Caki2 (cell line): ENCODE results near the gene DUS1L. TPM values are rescaled to one million over a fixed set of nuclear protein-coding genes. Genes with fewer than 3 reads are reported as not detected.

Experiments
- DNase-seq: peaks from one replicate; pipeline ENCODE4 v3.0.0-alpha.2; 2015; ENCODE audit warnings: low read depth
- in situ Hi-C: cut with HindIII; loops from 2 replicates; pipeline ENCODE4 v1.10.0; 2016; ENCODE audit warnings: low sequenced_read_pairs, low pct_unique_long_range_greater_than_20kb, mixed read lengths
- total RNA-seq: library from RNA; depleted of rRNA; stranded (reverse); fragments of >200 nt; shearing (Covaris generic); gene quantifications from 2 replicates; pipeline ENCODE4 v1.2.3, GENCODE V29; 2014; ENCODE audit warnings: low replicate concordance

Gene DUS1L
- total RNA-seq, 1 experiment from 2014 or later: 126 TPM

GRCh38 chr17:82023447-82024241 lies 42.0 kb downstream of the DUS1L start:
- no peak for DNase-seq
- in situ Hi-C loops: no loop called here

GRCh38 chr17:82022981-82023446 lies 42.6 kb downstream of the DUS1L start, which contains the start of gene LRRC45:
TSS of gene LRRC45 (plus strand) at chr17:82023305. CDS start at chr17:82023644, 339 bp downstream.
- peak; percentile 100 for DNase-seq
- in situ Hi-C loops: no loop called here

DNA sequence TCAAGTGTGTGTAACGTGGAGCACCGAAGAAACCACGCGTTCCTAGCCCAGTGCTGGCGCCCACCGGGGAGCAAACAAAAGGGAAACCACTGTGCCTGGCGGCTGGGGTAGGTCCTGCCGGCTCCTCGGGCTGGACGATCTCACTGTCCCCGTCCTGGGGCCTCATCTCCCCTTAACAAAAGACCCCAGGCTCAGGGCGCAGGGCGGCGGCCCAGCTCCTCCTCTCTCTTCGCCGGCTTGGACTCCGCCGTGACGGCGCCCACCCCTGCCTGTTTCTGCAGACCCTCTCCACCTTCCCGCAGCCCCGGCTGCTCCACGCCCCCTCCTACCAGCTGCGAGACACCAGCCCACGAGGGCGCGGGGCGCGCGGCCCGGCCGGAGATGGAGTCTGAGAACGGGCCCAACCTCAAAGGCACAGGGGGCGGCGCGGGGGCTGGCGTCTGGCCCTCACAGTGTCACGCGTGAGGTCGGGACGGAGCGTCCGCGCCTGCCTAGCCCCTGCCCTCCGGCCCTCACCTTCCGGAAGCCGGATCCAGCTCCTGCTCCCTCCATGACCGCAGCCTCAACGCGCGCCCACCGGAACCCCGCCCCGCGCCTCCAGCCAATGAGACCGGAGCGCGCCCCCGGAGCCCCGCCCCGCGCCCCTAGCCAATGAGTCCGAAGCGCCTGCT lies 43.2 kb downstream of the DUS1L start, which contains the start of gene CENPX:
Gene CENPX, minus strand, starts transcription at position 569 of the 671 bp plus-strand sequence. Its CDS starts 17 bp downstream, at position 552.
- in situ Hi-C loops: no loop called here
- no peak for DNase-seq

- DNase-seq: no peak
- in situ Hi-C loops: no loop called here
Measured at GRCh38 chr17:82021900-82022309, 43.7 kb downstream of the DUS1L start.

- peak; percentile 69 for DNase-seq
- in situ Hi-C loops: no loop called here
Measured at GRCh38 chr17:82021107-82021899, 44.3 kb downstream of the DUS1L start.

GRCh38 chr17:82020572-82021106 lies 45.0 kb downstream of the DUS1L start:
- DNase-seq: no peak
- in situ Hi-C loops: no loop called here

DNA sequence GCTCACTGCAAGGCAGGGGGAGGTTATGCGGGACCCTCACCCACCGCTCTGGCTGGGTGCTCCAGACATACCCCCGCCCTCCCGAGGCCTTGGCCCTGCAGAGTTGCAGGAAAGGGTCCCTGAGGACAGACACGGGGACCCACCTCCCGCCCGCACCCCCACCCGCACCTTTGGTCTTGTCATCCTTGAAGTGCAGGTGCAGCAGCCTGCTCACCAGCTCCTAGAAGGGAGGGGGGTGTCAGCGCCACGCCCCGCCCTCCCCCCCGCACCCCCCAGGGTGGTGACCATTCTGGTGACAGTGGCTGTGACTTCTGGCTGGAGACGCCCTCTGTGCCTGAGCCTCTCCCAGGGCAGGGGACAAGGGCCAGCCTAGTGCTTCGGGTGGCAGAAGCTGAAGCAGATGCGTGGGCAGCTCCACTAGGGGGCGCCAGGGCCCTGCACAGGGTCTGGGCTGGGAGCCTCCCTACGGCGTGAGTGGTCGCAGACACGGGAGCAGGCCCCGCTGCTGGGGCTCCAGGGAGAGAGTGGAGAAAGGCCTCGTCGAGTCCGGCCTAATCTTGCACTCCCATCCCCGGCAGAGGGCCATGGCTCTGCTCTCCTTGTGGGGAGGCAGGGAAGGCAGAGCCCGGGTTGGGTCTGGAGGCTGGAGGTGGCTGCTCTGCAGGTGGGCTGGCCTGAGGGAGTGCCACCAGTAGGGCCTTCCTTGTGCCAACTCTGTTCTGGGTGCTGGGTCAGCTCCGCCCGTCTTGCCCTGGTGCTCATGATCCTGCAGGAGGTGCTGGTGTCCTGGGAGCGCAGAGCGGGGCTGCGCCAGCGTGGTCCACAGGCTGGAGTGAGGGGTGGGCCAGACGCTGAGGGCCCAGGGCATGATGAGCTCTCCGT lies 45.7 kb downstream of the DUS1L start:
- peak; percentile 31 for DNase-seq
- in situ Hi-C loops: no loop called here

DNA sequence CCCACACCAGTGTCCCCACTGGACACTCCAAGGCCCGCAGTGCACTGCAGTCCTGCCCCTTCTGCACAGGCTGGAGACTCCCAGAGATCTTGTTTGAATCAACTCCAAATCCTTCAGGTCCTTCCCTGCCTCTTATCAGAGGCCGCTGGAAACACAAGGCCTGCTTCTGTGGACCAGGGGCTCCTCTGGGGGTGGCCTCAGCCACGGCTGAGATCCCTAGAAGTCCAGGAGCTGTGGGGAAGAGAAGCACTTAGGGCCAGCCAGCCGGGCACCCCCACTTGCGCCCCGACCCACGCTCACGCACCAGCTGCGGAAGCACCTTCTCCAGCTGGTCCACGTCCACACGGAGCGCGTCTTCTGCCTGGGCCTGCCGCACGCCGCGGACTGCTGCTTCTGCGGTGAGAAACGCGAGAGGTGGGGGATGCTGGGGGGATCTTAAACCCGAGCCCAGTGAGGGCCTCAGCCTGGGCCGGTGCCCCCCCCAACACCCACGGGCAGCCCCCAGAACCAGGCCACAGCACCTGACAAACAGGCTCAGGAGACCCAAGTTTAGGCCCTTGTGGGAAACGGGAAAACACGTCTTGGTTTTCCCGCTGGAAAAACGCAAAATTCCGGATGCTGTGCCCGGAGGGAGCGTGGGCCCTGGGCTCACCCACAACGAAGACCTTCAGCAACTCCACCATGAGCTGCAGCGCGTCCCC lies 46.5 kb downstream of the DUS1L start:
- in situ Hi-C loops: no loop called here
- DNase-seq: no peak

DNA sequence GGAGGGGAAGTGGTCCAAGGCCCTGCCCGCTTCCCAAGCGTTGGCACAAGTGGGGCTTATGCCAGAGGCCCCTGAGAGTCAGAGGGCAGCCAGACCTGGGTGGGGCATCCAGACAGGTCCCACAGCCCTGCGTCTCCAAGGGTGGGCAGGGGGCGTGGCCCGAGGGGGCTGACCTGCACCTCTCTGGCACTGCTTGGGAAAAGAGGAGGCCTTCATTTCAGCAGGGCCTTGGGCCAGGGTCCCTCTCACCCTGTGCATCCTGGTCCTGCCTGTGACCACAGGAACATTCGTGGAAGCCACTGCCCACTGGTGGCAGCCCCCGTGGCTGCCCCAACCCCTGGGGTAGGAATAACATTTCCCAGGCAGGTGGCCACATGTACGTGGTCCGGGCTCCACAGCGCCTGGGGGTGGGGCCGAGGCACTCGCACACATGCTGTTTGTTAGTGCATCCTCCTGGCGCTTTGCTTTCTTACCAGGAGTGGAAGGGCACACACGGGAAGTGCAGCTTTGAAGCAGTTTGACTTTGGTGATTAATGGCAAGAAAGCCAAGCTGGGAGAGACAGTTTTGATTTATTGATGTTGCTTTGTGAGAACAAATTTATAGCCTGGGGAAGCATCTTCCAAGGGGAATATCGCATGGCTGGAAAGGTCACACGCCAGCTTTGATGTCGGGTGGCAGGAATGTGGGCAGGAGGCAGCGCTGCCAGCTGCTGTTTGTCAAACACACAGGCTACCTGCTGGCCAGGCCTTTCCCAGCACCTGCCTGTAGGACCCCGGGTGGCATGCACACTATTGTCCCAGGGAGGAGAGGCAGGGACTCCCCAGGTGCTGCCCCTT lies 47.2 kb downstream of the DUS1L start:
- in situ Hi-C loops: no loop called here
- DNase-seq: no peak

DNA sequence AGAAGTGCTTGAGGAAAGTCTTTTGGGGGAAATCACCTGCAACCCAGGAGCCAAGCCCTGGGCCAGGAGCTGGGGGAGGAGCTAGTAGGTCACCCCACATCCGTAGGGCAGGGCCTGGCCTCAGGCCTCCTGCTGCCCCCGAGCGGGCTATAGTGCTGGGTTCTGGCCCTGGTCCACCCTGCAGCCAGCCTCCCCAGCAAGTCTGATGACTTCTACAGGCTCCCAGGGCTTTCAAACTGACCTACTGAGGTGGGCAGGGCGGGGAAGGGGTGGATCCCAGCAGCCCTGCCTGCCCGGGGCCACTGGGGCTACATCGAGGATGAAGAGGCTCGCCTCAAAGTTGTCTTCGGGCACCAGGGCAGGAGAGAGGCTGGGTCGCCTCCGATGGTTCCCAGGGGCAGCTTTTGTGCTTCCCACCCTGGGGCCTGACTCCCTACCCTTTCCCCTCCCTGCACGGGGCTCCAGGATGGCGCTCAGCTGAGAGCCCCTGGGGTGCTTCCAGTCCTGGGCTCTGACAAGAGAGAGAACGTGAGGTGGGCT lies 47.9 kb downstream of the DUS1L start:
- DNase-seq: no peak
- in situ Hi-C loops: no loop called here

DNA sequence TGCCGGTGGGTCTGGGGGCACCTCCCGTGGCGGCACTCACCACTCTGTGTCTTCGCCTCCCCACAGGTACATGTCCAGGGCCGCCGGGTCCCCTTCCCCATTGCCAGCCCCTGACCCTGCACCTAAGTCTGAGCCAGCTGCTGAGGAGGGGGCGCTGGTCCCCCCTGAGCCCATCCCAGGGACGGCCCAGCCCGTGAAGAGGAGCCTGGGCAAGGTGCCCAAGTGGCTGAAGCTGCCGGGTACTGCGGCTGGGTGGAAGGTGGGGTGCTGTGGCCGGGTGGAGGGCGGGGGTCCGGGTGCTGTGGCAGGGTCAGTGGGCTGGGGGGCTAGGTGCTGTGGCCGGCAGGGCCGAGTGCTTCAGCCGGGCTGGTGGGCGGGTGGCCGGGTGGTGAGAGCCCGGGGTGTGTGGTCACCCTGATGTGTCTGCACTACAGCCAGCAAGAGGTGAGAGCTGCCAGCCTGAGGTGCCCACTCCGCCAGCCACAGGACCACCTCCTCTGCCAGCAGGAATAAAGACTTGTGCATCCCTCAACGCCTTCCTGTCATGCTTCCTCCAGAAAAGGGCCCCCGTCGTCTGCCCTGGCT lies 48.6 kb downstream of the DUS1L start:
- in situ Hi-C loops: no loop called here
- no peak for DNase-seq

- in situ Hi-C loops: no loop called here
- no peak for DNase-seq
Measured at GRCh38 chr17:82016061-82016874, 49.3 kb downstream of the DUS1L start.

GRCh38 chr17:82015311-82015971 lies 50.2 kb downstream of the DUS1L start:
- DNase-seq: no peak
- in situ Hi-C loops: no loop called here

DNA sequence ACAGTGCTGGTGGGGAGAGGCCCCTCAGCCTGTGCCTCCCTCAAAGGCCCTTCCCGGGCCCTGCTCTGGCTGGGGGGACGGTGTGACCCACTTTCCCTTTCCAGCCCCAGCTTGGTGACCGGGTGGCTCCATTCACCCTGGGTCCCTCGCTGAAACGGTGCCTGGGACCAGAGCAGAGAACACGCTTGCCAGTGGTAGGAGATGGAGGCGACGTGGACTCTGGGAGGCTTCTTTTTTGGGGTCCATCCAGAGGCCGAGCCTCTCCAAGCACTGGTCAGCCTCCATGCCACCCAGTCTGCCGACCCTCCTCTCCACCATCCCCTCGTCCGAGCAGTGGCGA lies 50.7 kb downstream of the DUS1L start:
- in situ Hi-C loops: no loop called here
- DNase-seq: no peak
